MCF 10A (cell line): ENCODE data around the gene CISD3. TPM values are rescaled to one million over a fixed set of nuclear protein-coding genes. Genes with fewer than 3 reads are reported as not detected.

ENCODE experiments used
- BruUV-seq: library from RNA; stranded (reverse); fragments of 400-500 nt; replicated peaks from 2 replicates; lab custom pipeline; 2021; lab: Mats Ljungman, UMichigan
- CTCF ChIA-PET: fragments of 300-600 bp; sonication (Branson Sonifier 250); formaldehyde crosslinking; extraction: SDS; loops from one replicate; lab custom pipeline; 2021; ENCODE audit warnings: antibody characterized with exemption, inconsistent platforms; lab: Yijun Ruan, JAX
- POLR2A ChIA-PET: fragments of 300-600, 350-650 bp; sonication (Branson Sonifier 250); formaldehyde crosslinking; extraction: SDS; loops from one replicate; lab custom pipeline; 2020; ENCODE audit warnings: antibody characterized with exemption, inconsistent platforms; lab: Yijun Ruan, JAX
- DNase-seq: peaks from one replicate; pipeline ENCODE4 v3.0.0-alpha.2; 2018; ENCODE audit not compliant: unreplicated experiment
- H3K27ac Mint-ChIP-seq: one replicate; pipeline ENCODE4 v1.8.0; 2022; ENCODE audit warnings: mild to moderate bottlenecking, low read depth, mixed read lengths; ENCODE audit not compliant: unreplicated experiment
- H3K27me3 Mint-ChIP-seq: one replicate; pipeline ENCODE4 v1.8.0; 2022; ENCODE audit warnings: mixed read lengths; ENCODE audit not compliant: insufficient read depth, unreplicated experiment
- H3K36me3 Mint-ChIP-seq: one replicate; pipeline ENCODE4 v1.8.0; 2022; ENCODE audit warnings: mild to moderate bottlenecking, moderate library complexity, mixed read lengths; ENCODE audit not compliant: insufficient read depth, unreplicated experiment
- H3K4me1 Mint-ChIP-seq: one replicate; pipeline ENCODE4 v1.8.0; 2022; ENCODE audit warnings: mixed read lengths; ENCODE audit not compliant: insufficient read depth, unreplicated experiment
- H3K4me3 Mint-ChIP-seq: one replicate; pipeline ENCODE4 v1.8.0; 2022; ENCODE audit warnings: mild to moderate bottlenecking, moderate library complexity, mixed read lengths; ENCODE audit not compliant: unreplicated experiment
- H3K9me3 Mint-ChIP-seq: one replicate; pipeline ENCODE4 v1.8.0; 2022; ENCODE audit warnings: mixed read lengths; ENCODE audit not compliant: unreplicated experiment
- CTCF ChIP-seq: fragments of 200-600 bp; IDR thresholded peaks from one replicate; pipeline ENCODE4 v1.8.0; 2022; ENCODE audit warnings: antibody characterized with exemption, mild to moderate bottlenecking; ENCODE audit not compliant: unreplicated experiment
- intact Hi-C: fragments of 100-400 bp; cut with micrococcal nuclease; formaldehyde crosslinking; loops from 2 replicates; pipeline ENCODE4 v1.14.1; 2022
- total RNA-seq: library from RNA; stranded (reverse); gene quantifications from 2 replicates; pipeline ENCODE4 v1.2.3, GENCODE V29; 2022

The CISD3 gene
- total RNA-seq, 1 experiment from 2014 or later: 42.0 TPM

GRCh38 chr17:38730526-38731379 lies 612 bp downstream of the CISD3 start:
- TF ChIP-seq CTCF: no peak
- POLR2A ChIA-PET: interaction anchor here (0.6 to 3.2 kb wide), 11 partner anchors 10 to 123 kb away, joined by 3 to 46 read pairs (median 4); partner anchors contain the start of genes MLLT6, PSMB3 and RPL23
- Mint-ChIP-seq H3K27ac (peak overlapping the region; percentile 87), H3K36me3 (peaks cover 35% of the 10 kb centered on the region), H3K27me3 (no peaks in the 10 kb centered on the region), H3K9me3 (no peaks in the 10 kb centered on the region), H3K4me3 (peak overlapping the region; percentile 87), H3K4me1 (peaks cover 18% of the 10 kb centered on the region)
- BruUV-seq: TSS peak; percentile 8
- intact Hi-C loops: loop anchor here (1.0 kb wide), 1 partner anchor 53 kb away; no protein-coding TSS in a partner anchor
- CTCF ChIA-PET: interaction anchor here (0.6 to 2.1 kb wide), 15 partner anchors 9 to 444 kb away, joined by 3 to 13 read pairs (median 4); no protein-coding TSS in a partner anchor
- peak; percentile 83 for DNase-seq

- ChIA-PET POLR2A (interaction anchor here (0.6 to 3.2 kb wide), 8 partner anchors 12 to 122 kb away, joined by 3 to 46 read pairs (median 8); partner anchors contain the start of genes MLLT6, PSMB3 and RPL23), CTCF (interaction anchor here (0.5 to 6.0 kb wide), 11 partner anchors 8 to 443 kb away, joined by 3 to 37 read pairs (median 5); no protein-coding TSS in a partner anchor)
- Mint-ChIP-seq H3K27ac (no peak overlapping the region), H3K27me3 (no peaks in the 10 kb centered on the region), H3K4me3 (peak overlapping the region; percentile 87), H3K4me1 (peaks cover 18% of the 10 kb centered on the region), H3K36me3 (peaks cover 45% of the 10 kb centered on the region), H3K9me3 (no peaks in the 10 kb centered on the region)
- BruUV-seq: no TSS peak
- TF ChIP-seq CTCF: no peak
- DNase-seq: no peak
- intact Hi-C loops: no loop called here
Observed at GRCh38 chr17:38731526-38732294, 1.6 kb downstream of the CISD3 start.

GRCh38 chr17:38732376-38733281 lies 2.5 kb downstream of the CISD3 start:
- POLR2A ChIA-PET: interaction anchor here (1.5 to 3.2 kb wide), 2 partner anchors 18 to 55 kb away, joined by 4 to 46 read pairs; partner anchors contain the start of gene PSMB3
- H3K27ac Mint-ChIP-seq: no peak overlapping the region

More at GRCh38 chr17:38732376-38733281, 2.5 kb downstream of the CISD3 start:
- CTCF ChIA-PET: interaction anchor here (1.5 to 6.0 kb wide), 3 partner anchors 12 to 65 kb away, joined by 5 to 45 read pairs (median 37); no protein-coding TSS in a partner anchor
- Mint-ChIP-seq H3K9me3 (no peaks in the 10 kb centered on the region), H3K4me1 (peaks cover 18% of the 10 kb centered on the region), H3K36me3 (peaks cover 54% of the 10 kb centered on the region), H3K27me3 (no peaks in the 10 kb centered on the region), H3K4me3 (peak overlapping the region; percentile 87)
- DNase-seq: no peak
- TF ChIP-seq CTCF: no peak
- intact Hi-C loops: no loop called here
- BruUV-seq: no TSS peak
